ENCODE results near the gene SERPINI1.

Gene SERPINI1

GRCh38 chr3:167736264-167736787, 805 bp downstream of the SERPINI1 start:
- no peak for DNase-seq

GRCh38 chr3:167736997-167737396, 1.5 kb downstream of the SERPINI1 start:
- no peak for DNase-seq

GRCh38 chr3:167738037-167738436, 2.5 kb downstream of the SERPINI1 start:
- DNase-seq = no peak

- DNase-seq = no peak
These were observed 3.8 kb downstream of the SERPINI1 start for GRCh38 chr3:167739190-167739810.

GRCh38 chr3:167740961-167741587, 5.6 kb downstream of the SERPINI1 start:
- DNase-seq = peak in 2 of 3 donors; percentile 24 to 39

GRCh38 chr3:167742338-167742737, 6.8 kb downstream of the SERPINI1 start:
- no peak for DNase-seq

- DNase-seq = no peak
These were observed 8.3 kb downstream of the SERPINI1 start for GRCh38 chr3:167743799-167744198.

GRCh38 chr3:167749209-167749608, 13.7 kb downstream of the SERPINI1 start:
- DNase-seq = no peak

GRCh38 chr3:167749728-167750127, 14.2 kb downstream of the SERPINI1 start:
- no peak for DNase-seq

- peak; percentile 69 to 82 (median 78) for DNase-seq
These were observed 14.9 kb downstream of the SERPINI1 start for GRCh38 chr3:167750272-167750971.

- DNase-seq = peak in 2 of 3 donors; percentile 26 to 31
These were observed 18.5 kb downstream of the SERPINI1 start for GRCh38 chr3:167754049-167754448.

- DNase-seq = no peak
These were observed 25.8 kb downstream of the SERPINI1 start for GRCh38 chr3:167761302-167761701.

- DNase-seq = no peak
These were observed 26.8 kb downstream of the SERPINI1 start for GRCh38 chr3:167762296-167762695.

- no peak for DNase-seq
These were observed 37.5 kb downstream of the SERPINI1 start for GRCh38 chr3:167772992-167773391.

- DNase-seq = no peak
These were observed 38.1 kb downstream of the SERPINI1 start for GRCh38 chr3:167773584-167773983.

GRCh38 chr3:167776066-167776685, 40.7 kb downstream of the SERPINI1 start:
- no peak for DNase-seq

- DNase-seq = no peak
These were observed 41.8 kb downstream of the SERPINI1 start for GRCh38 chr3:167777356-167777755.

GRCh38 chr3:167780214-167780883, 44.8 kb downstream of the SERPINI1 start:
- DNase-seq = no peak

GRCh38 chr3:167783781-167784180, 48.3 kb downstream of the SERPINI1 start:
- no peak for DNase-seq

GRCh38 chr3:167785790-167786189, 50.3 kb downstream of the SERPINI1 start:
- no peak for DNase-seq

- DNase-seq = no peak
These were observed 51.9 kb downstream of the SERPINI1 start for GRCh38 chr3:167787440-167787839.

- no peak for DNase-seq
These were observed 62.9 kb downstream of the SERPINI1 start for GRCh38 chr3:167798443-167798842.

- no peak for DNase-seq
These were observed 73.4 kb downstream of the SERPINI1 start for GRCh38 chr3:167808910-167809309.
